ENCODE results near the gene CCL17. TPM values are rescaled to one million over a fixed set of nuclear protein-coding genes. Genes with fewer than 3 reads are reported as not detected.

CCL17 gene
- total RNA-seq (1 to 10 TPM in 1 of 2 donors, not detected in 1; 3.1 TPM), polyA plus RNA-seq (10 to 100 TPM in 1 of 2 donors, 1 to 10 TPM in 1; 3.5 to 39.3 TPM)
- long read RNA-seq, donor 1, result 0 reads
- long read RNA-seq, donor 2, result 0 reads
- long read RNA-seq, donor 3, result 0 reads
- long read RNA-seq, donor 4, result 0 reads
- long read RNA-seq, donor 5, result 0 reads

DNA sequence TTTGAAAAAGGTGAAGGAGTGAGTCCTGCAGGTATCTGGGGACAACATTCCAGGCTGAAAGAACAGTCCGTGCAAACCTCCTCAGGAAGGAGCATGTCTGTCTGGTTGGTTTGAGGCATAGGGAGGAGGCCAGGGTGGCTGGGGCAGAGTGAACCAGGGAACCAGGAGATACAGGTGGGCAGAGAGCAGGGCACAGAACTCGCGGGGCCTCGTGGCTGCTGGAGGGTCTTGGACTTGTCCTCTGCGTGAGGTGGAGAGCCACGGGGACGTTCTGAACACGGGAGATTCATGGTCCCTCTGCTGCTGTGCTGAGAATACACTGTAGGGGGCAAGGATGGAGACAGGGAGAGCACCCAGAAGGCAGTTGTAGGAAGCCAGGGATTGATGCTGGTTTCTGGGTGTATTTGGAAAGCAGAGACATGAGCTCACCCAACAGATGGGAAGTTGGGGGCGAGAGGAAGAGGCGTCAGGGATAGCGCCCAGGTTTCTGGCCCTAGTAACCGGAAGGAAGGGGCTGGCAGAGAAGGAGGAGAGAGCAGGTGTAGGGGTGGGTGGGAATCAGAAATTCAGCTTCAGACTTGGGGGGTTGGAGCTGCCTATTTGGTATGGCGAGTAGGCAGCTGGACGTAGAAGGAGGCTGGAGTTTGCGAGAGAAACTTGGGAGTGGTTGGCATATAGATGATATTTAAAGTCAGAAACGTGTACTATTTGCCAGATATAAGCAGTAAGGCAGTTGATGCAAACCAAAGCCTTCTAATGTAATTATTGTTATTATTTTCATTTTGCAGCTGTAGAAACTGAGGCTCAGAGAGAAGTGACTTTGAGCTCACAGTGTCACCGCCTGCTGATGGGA is at the start of gene CCL17:
Gene CCL17 (plus strand): TSS at position 803 of the 853 bp plus-strand sequence. CDS start 9,166 bp downstream, outside the sequence.
- H3K36me3 ChIP-seq (ENCODE audit: control insufficient read depth in 4 of 4, insufficient read depth in 4 of 4, low read length in 4 of 4), result no peaks in the 10 kb centered on the region
- ATAC-seq (ENCODE audit: insufficient read depth, low FRiP score) (no peak), DNase-seq (no peak)
- H3K4me1 ChIP-seq (ENCODE audit: control insufficient read depth in 5 of 5, insufficient read depth in 5 of 5, low read length in 5 of 5), result no peaks in the 10 kb centered on the region
- no peak within 1 kb of the TSS for H3K9ac ChIP-seq (ENCODE audit: insufficient read depth in 1 of 2, low read length in 2 of 2)
- no peaks in the 10 kb centered on the region for H3K27me3 ChIP-seq (ENCODE audit: control insufficient read depth in 3 of 3, insufficient read depth in 3 of 3, low read length in 2 of 3)
- WGBS, 2 donors, result 74 to 77% methylated on average over 17 of the region's 17 CpGs
- no peak within 1 kb of the TSS for H3K27ac ChIP-seq (ENCODE audit: low read depth in 1 of 2, low read length in 1 of 2)
- TF ChIP-seq, protein P1, sequence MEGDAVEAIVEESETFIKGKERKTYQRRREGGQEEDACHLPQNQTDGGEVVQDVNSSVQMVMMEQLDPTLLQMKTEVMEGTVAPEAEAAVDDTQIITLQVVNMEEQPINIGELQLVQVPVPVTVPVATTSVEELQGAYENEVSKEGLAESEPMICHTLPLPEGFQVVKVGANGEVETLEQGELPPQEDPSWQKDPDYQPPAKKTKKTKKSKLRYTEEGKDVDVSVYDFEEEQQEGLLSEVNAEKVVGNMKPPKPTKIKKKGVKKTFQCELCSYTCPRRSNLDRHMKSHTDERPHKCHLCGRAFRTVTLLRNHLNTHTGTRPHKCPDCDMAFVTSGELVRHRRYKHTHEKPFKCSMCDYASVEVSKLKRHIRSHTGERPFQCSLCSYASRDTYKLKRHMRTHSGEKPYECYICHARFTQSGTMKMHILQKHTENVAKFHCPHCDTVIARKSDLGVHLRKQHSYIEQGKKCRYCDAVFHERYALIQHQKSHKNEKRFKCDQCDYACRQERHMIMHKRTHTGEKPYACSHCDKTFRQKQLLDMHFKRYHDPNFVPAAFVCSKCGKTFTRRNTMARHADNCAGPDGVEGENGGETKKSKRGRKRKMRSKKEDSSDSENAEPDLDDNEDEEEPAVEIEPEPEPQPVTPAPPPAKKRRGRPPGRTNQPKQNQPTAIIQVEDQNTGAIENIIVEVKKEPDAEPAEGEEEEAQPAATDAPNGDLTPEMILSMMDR (IDR thresholded peaks at IDR 0.05; ENCODE audit: control extremely low read depth, extremely low read depth), result no peak
- H3K4me3 ChIP-seq, result no peak within 1 kb of the TSS
- no peaks in the 10 kb centered on the region for H3K9me3 ChIP-seq (ENCODE audit: control insufficient read depth in 4 of 4, insufficient read depth in 3 of 4, low read length in 3 of 4)

DNA sequence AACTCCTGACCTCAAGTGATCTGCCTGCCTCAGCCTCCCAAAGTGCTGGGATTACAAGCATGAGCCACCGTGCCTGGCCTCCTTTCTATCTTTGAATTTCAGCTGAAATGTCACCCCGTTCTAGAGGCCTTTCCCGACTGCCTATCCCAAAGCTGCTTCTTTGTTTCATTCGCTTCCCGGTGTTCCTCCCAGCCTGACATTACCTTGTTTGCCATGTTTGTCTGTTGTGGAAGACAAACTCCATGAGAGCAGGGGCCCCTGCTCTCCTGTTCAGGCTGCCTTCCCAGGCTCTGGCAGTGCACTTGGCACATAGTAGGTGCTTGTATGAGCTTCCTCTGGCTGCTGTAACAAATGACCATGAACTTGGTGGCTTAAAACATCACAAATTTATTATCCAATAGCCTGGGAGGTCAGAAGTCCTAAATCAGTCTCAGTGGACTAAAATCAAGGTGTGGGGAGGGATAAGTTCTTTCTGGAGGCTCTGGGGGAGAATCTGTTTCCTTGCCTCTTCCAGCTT is 48.6 kb upstream of the CCL17 start:
- Histone ChIP-seq H3K4me1 (ENCODE audit: control insufficient read depth in 5 of 5, insufficient read depth in 5 of 5, low read length in 5 of 5) (no peaks in the 10 kb centered on the region), H3K36me3 (ENCODE audit: control insufficient read depth in 4 of 4, insufficient read depth in 4 of 4, low read length in 4 of 4) (no peaks in the 10 kb centered on the region), H3K4me3 (no peak overlapping the region), H3K9me3 (ENCODE audit: control insufficient read depth in 4 of 4, insufficient read depth in 3 of 4, low read length in 3 of 4) (no peaks in the 10 kb centered on the region), H3K27me3 (ENCODE audit: control insufficient read depth in 3 of 3, insufficient read depth in 3 of 3, low read length in 2 of 3) (no peaks in the 10 kb centered on the region), H3K9ac (ENCODE audit: insufficient read depth in 1 of 2, low read length in 2 of 2) (no peak overlapping the region), H3K27ac (ENCODE audit: low read depth in 1 of 2, low read length in 1 of 2) (no peak overlapping the region)
- WGBS, 2 donors, result 90 to 97% methylated on average over 5 of the region's 5 CpGs
- ATAC-seq (ENCODE audit: insufficient read depth, low FRiP score) (no peak), DNase-seq (no peak)
- TF ChIP-seq, protein P1 (IDR thresholded peaks at IDR 0.05; ENCODE audit: control extremely low read depth, extremely low read depth), result no peak

DNA sequence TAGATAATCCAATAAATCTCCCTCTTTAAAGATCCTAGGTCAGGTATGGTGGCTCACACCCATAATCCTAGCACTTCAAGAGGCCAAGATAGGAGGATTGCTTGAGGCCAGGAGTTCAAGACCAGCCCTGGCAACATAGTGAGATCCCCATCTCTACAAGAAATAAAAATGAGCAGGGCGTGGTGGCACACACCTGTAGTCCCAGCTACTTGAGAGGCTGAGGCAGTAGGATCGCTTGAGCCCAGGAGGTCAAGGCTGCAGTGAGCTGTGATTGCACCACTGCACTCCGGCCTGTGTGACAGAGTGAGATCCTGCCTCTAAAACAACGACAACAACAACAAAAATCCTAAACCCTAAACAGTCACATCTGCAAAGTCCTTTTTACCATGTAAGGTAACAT is 48.0 kb upstream of the CCL17 start:
- Histone ChIP-seq H3K9ac (ENCODE audit: insufficient read depth in 1 of 2, low read length in 2 of 2) (no peak overlapping the region), H3K4me1 (ENCODE audit: control insufficient read depth in 5 of 5, insufficient read depth in 5 of 5, low read length in 5 of 5) (no peaks in the 10 kb centered on the region), H3K9me3 (ENCODE audit: control insufficient read depth in 4 of 4, insufficient read depth in 3 of 4, low read length in 3 of 4) (no peaks in the 10 kb centered on the region), H3K27ac (ENCODE audit: low read depth in 1 of 2, low read length in 1 of 2) (no peak overlapping the region), H3K27me3 (ENCODE audit: control insufficient read depth in 3 of 3, insufficient read depth in 3 of 3, low read length in 2 of 3) (no peaks in the 10 kb centered on the region), H3K36me3 (ENCODE audit: control insufficient read depth in 4 of 4, insufficient read depth in 4 of 4, low read length in 4 of 4) (no peaks in the 10 kb centered on the region), H3K4me3 (no peak overlapping the region)
- DNase-seq, result no peak
- no peak for ATAC-seq (ENCODE audit: insufficient read depth, low FRiP score)
- TF ChIP-seq, protein P1 (IDR thresholded peaks at IDR 0.05; ENCODE audit: control extremely low read depth, extremely low read depth), result no peak
- WGBS, 2 donors, result 95% methylated on average over 4 of the region's 4 CpGs

Measured in lung (tissue), 16 donors.